HepG2 (cell line): Measurements from ENCODE around the gene PKM. TPM values are rescaled to one million over a fixed set of nuclear protein-coding genes. Genes with fewer than 3 reads are reported as not detected.

Source experiments
- AHDC1 ChIP-seq: sonication (generic); formaldehyde crosslinking; IDR thresholded peaks from 2 replicates; pipeline ENCODE4 v1.5.1; 2020; ENCODE audit warnings: mild to moderate bottlenecking, missing genetic modification reagents, borderline replicate concordance
- EHMT2 ChIP-seq: fragments of 200-600 bp; sonication (generic); IDR thresholded peaks from 2 replicates; pipeline ENCODE4 v1.7.0; 2017; ENCODE audit warnings: antibody characterized with exemption, low read depth, low read length, borderline replicate concordance
- GATAD2A ChIP-seq: IDR thresholded peaks from 2 replicates; pipeline ENCODE4 v1.6.1; 2016
- GPN1 ChIP-seq: sonication (generic); formaldehyde crosslinking; IDR thresholded peaks from 2 replicates; pipeline ENCODE4 v1.5.1; 2020; ENCODE audit warnings: missing genetic modification reagents, borderline replicate concordance
- IRF9 ChIP-seq: sonication (generic); formaldehyde crosslinking; IDR thresholded peaks from 2 replicates; pipeline ENCODE4 v1.8.0; 2022; ENCODE audit warnings: missing genetic modification reagents, mild to moderate bottlenecking, borderline replicate concordance
- IRX3 ChIP-seq: sonication (generic); formaldehyde crosslinking; IDR thresholded peaks from 2 replicates; pipeline ENCODE4 v1.8.1; 2023; ENCODE audit warnings: mild to moderate bottlenecking, low read depth, missing genetic modification reagents, borderline replicate concordance
- KDM2A ChIP-seq: sonication (generic); formaldehyde crosslinking; IDR thresholded peaks from 2 replicates; pipeline ENCODE4 v1.4.0; 2020; ENCODE audit warnings: low read depth, missing genetic modification reagents, borderline replicate concordance
- MZF1 ChIP-seq: sonication (generic); formaldehyde crosslinking; IDR thresholded peaks from 2 replicates; pipeline ENCODE4 v1.8.1; 2023; ENCODE audit warnings: mild to moderate bottlenecking, missing genetic modification reagents, borderline replicate concordance
- NBN ChIP-seq: fragments of 450-650 bp; conservative IDR thresholded peaks from 2 replicates; pipeline ENCODE4 v1.6.1; 2017
- NR2F2 ChIP-seq: IDR thresholded peaks from 2 replicates; pipeline ENCODE4 v1.6.1; 2012; ENCODE audit warnings: low read depth, inconsistent platforms, borderline replicate concordance
- RAD21 ChIP-seq: fragments of 450-650 bp; formaldehyde crosslinking; IDR thresholded peaks from 2 replicates; pipeline ENCODE4 v1.5.0; 2020; ENCODE audit warnings: mild to moderate bottlenecking
- SKIL ChIP-seq: sonication (generic); formaldehyde crosslinking; IDR thresholded peaks from 2 replicates; pipeline ENCODE4 v1.8.0; 2022; ENCODE audit warnings: missing genetic modification reagents, mild to moderate bottlenecking, moderate library complexity, borderline replicate concordance
- ZFP82 ChIP-seq: sonication (generic); formaldehyde crosslinking; IDR thresholded peaks from 2 replicates; pipeline ENCODE4 v1.5.1; 2020; ENCODE audit warnings: mild to moderate bottlenecking, missing genetic modification reagents, borderline replicate concordance
- ZFP91 ChIP-seq: sonication (generic); formaldehyde crosslinking; IDR thresholded peaks from 2 replicates; pipeline ENCODE4 v1.9.0; 2022; ENCODE audit warnings: missing genetic modification reagents, mild to moderate bottlenecking, borderline replicate concordance
- ZNF230 ChIP-seq: sonication (generic); formaldehyde crosslinking; IDR thresholded peaks from 2 replicates; pipeline ENCODE4 v1.4.0; 2020; ENCODE audit warnings: mild to moderate bottlenecking, missing genetic modification reagents
- ZNF292 ChIP-seq: sonication (generic); formaldehyde crosslinking; IDR thresholded peaks from 2 replicates; pipeline ENCODE4 v1.8.1; 2022; ENCODE audit warnings: mild to moderate bottlenecking, low read depth, missing genetic modification reagents, borderline replicate concordance
- ZNF563 ChIP-seq: sonication (generic); formaldehyde crosslinking; IDR thresholded peaks from 2 replicates; pipeline ENCODE4 v1.8.0; 2022; ENCODE audit warnings: mild to moderate bottlenecking, moderate library complexity, missing genetic modification reagents
- ZNF567 ChIP-seq: sonication (generic); formaldehyde crosslinking; IDR thresholded peaks from 2 replicates; pipeline ENCODE4 v1.8.1; 2023; ENCODE audit warnings: mild to moderate bottlenecking, missing genetic modification reagents, borderline replicate concordance
- ZNF652 ChIP-seq: IDR thresholded peaks from 2 replicates; pipeline ENCODE4 v1.6.1; 2016; ENCODE audit warnings: low read depth, borderline replicate concordance
- polyA plus RNA-seq, 8 experiments: library from polyadenylated mRNA; depleted of rRNA in 3 of 8; stranded (reverse) in 7 of 8; unstranded in 1 of 8; fragments of >200 nt; fragmentation: Illumina TruSeq in 4 of 8; extraction: Trizol in 4 of 8; gene quantifications; 2 replicates each; pipeline versions ENCODE4 v1.2.1 to v1.2.3, GENCODE V29; 2011 to 2016; ENCODE audit warnings: low read depth in 4 of 8, missing spikeins in 1 of 8, mixed read lengths in 1 of 8; ENCODE audit not compliant: insufficient read depth in 1 of 8
- total RNA-seq, 5 experiments: library from RNA; depleted of rRNA; stranded (reverse); fragments of >200 nt; fragmentation: Illumina TruSeq; extraction: Trizol; gene quantifications; 2 replicates each; pipeline ENCODE4 v1.2.3, GENCODE V29; 2016; ENCODE audit warnings: low read depth in 1 of 5

PKM gene
- total and polyA plus RNA-seq, 2 of the 13 experiments (the other 11 are each of a cell fraction or from before 2014, with no cell fraction given) = 488 to 780 TPM

GRCh38 chr15:72184165-72184811 lies 46.7 kb downstream of the PKM start (continued):
- TF ChIP-seq ZFP91 (CRISPR knock-in tag) (peak; percentile 46; the same call in 1 of the 2 replicates), AHDC1 (CRISPR knock-in tag) (no peak), IRX3 (no peak), EHMT2 (no peak), ZNF292 (CRISPR knock-in tag) (peak; percentile 63; the same call in 1 of the 2 replicates), NBN (no peak), ZNF230 (CRISPR knock-in tag) (0 out of 2 replicates have a peak, but pooled peaks have one; percentile 38), SKIL (CRISPR knock-in tag) (peak; percentile 26; the same call in 1 of the 2 replicates), NR2F2 (no peak), ZNF652 (CRISPR knock-in tag) (no peak), MZF1 (CRISPR knock-in tag) (no peak), RAD21 (CRISPR knock-in tag) (0 out of 2 replicates have a peak, but pooled peaks have one; percentile 12), ZNF563 (CRISPR knock-in tag) (no peak), GPN1 (CRISPR knock-in tag) (no peak), ZNF567 (CRISPR knock-in tag) (no peak), GATAD2A (CRISPR knock-in tag) (no peak), ZFP82 (CRISPR knock-in tag) (no peak), KDM2A (CRISPR knock-in tag) (0 out of 2 replicates have a peak, but pooled peaks have one; percentile 20), IRF9 (CRISPR knock-in tag) (0 out of 2 replicates have a peak, but pooled peaks have one; percentile 37)
